ENCODE measurements around the gene MPHOSPH9.

The MPHOSPH9 gene

GRCh38 chr12:123127182-123127495 lies 105.8 kb downstream of the MPHOSPH9 start:
- DNase-seq (ENCODE audit: low spot score): no peak

DNA sequence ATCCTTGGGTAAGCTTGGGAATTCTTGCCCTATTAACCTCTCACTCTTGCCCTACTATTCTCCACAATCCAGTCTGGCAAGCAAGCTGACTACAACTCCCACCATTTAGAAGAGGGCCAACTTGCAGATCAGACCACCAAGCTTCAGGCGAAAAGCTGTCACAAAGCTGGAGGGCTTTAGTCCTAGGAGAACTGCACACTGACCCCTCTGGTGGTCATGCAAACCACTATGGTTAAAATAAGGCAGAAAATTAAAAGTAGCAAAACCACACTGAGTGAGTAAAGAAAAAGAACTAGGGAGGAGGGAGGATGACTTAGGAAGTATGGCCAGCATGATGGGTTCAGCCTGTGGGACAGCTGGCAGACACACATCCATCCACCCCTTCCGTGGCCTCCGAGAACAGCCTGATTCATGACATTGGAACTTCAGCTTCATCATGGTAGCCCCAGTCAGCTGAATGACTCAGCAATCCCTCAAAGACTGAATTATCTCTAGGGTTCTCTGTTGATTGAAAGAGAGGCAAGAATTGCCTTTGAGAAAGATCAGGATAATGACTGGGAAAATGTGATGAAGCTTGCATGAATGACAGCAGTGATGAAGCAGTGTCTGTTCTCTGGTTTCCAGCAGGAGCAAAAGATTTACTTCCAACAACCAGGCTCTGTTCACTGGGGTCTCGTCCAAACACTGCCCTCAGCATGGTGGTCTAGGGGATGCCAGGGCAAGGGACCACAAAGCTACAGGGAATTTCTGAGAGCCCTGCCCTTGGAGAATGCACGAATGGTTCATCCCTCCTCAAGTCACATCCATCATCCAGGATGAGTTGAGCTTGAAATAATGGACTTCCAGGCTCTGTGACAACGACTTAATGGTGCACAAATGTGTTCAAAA lies 106.4 kb downstream of the MPHOSPH9 start:
- no peak for DNase-seq (ENCODE audit: low spot score)

GRCh38 chr12:123122626-123123025 lies 110.3 kb downstream of the MPHOSPH9 start:
- no peak for DNase-seq (ENCODE audit: low spot score)

DNA sequence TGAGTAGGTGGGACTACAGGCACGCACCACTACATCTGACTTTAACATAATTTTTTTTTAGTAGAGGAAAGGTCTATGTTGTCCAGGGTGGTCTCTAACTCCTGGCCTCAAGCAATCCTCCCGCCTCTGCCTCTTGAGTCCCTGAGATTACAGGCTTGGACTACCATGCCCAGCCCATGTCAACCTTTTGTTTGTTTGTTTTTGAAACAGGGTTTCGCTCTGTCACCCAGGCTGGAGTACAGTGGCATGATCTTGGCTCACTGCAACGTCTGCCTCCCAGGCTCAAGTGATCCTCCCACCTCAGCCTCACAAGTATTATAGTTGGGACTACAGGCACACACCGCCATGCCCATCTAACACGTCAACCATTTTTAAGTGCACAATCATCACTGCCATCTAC lies 111.3 kb downstream of the MPHOSPH9 start:
- no peak for DNase-seq (ENCODE audit: low spot score)

GRCh38 chr12:123120452-123121166 lies 112.3 kb downstream of the MPHOSPH9 start:
- DNase-seq (ENCODE audit: low spot score): no peak

DNA sequence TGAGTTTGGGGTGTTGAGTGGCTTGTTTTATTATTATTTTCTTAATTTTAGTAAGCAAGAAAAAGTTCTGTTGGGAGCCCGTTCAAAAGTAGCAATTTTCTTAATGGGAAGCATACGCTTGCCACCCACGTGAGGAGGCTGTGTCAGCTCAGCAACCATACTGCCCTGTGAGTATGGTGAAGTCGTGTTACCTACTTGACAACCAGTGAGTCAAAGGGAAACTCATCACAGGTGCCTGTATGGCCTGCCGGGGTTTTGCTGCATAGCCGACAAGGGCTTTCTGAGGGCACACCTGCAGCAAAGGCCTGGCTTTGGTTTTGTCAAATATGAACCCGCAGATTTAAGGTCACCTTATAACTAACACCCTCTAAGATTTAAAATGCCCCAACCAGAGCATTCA lies 113.1 kb downstream of the MPHOSPH9 start:
- peak; percentile 69 for DNase-seq (ENCODE audit: low spot score)

DNA sequence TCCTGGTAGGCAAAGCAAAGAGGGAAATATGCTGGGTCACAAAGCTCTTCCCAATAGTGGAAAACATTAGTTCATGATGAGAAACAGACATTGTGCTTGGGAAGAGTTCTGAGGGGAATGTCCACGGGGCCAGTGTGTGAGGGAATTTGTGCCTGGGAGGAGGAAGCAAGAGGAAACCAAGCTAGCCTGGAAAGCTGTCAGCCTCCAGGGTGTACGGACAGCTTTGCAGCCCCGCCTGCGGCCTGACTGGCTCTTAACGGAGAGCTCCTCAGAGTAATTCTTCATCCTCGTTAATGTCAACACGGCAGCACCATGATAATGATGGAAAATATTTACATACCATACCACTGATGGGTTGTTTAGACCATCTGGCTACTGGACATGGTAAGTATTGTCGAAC lies 114.4 kb downstream of the MPHOSPH9 start:
- no peak for DNase-seq (ENCODE audit: low spot score)

DNA sequence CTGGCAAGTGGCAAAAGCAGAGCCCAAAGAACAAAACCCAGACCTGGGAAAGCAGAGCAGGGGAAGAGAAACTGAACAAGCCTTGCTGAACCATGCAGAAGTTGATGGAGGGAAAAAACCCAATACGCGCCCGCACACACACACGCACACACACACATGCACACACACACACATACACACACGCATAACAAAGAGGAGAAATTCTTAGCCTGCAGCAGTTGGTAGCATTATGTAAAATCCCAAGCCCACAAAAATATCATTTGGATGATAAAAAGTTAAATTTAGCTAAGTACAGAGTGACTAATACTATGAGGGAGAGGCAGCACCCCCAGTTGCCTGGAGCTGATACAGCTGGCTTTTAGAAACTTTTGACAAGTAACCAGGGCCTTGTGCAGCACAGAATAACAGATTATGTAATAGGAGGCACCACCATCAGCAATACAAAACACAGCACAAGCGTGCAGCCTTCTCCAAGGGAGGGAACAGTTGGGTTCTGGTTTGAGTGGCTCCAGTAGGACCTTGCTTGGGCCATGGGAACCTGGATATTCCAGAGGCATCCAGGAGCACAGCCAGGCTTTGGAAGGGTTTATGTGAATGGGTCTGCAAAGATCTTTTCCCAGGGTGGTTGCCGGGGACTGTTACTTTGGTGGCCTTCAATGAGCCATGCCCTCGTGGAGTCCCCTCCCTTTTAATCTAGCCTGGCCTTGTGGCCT lies 117.4 kb downstream of the MPHOSPH9 start:
- no peak for DNase-seq (ENCODE audit: low spot score)

- DNase-seq (ENCODE audit: low spot score): no peak
Observed at GRCh38 chr12:123114304-123115083, 118.4 kb downstream of the MPHOSPH9 start.

DNA sequence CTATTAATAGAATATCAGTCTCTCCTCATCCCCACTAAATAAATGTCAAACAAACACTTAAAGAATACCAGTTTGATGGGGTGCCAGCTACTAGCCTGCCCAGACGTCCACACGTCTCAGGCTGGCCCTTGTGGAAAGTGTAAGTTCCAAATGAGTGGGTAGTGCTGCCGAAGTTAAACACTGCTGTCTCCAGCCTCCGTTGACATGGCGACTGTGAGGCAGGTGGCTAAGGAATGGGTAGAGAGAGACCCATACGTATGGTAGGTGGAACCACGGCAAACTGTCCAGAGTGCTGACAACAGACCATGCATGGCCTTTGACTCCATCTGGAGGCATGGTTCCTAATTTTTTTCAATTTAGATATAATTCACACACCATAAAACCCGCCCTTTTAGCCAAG lies 119.9 kb downstream of the MPHOSPH9 start:
- no peak for DNase-seq (ENCODE audit: low spot score)

GRCh38 chr12:123111498-123112165 lies 121.3 kb downstream of the MPHOSPH9 start:
- no peak for DNase-seq (ENCODE audit: low spot score)

DNA sequence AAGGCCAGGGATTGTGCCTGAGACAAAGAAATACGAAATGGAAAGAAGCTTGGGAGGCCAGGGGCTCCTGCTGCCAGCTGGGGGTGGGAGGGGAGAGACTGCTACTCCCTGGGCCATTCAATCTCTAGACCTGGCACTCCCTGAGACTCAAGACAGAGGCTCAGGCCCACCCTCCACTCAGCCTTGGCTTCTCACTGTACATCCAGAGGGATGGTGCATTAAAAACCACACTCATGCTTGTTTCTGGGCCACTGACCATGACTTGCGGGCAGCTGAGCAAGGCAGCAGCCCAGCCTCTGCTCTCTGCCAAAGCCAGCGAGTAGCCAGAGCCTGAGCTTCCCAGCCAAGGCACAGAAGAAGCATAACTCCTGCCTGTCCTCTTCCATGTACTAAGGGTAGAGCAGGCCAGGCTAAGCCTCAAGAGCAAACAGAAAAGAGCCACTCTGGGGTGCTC lies 123.6 kb downstream of the MPHOSPH9 start:
- DNase-seq (ENCODE audit: low spot score): no peak

- DNase-seq (ENCODE audit: low spot score): no peak
Observed at GRCh38 chr12:123108682-123109066, 124.3 kb downstream of the MPHOSPH9 start.

DNA sequence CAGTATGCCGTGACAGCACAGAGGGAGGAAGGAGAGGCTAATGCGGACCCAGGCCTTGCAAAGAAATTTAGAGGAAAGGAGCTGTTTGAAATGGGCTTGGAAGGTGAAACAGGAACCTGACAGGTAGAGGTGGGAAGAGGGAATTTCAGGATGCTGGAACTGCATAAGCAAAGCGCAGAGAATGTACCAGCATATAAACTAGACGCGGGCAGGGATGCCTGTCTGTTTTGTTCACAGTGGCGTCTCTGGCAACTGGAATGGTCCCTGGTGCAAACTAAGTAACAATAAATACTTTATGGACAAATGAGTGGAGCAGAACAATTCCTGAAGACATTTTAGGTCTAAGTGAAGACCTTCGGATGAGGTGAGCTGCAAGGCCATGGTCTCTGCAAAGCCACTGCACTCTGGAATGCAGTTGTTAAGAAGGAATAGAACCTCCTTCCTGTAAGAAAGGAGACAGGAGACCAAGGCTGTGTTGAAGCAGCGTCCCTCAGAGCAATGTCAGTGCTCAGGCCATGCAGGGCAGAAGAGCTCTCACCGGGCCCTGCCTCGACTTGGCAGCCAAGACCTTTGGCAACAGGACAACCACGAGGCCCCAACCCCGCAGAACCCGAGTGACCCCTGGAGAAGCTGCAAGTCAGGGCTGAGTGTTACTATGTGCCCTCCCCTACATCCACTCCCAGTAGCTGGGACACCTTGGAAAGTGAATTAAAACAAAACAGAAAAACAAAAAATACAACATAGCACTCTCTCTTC lies 124.8 kb downstream of the MPHOSPH9 start:
- no peak for DNase-seq (ENCODE audit: low spot score)

- DNase-seq (ENCODE audit: low spot score): no peak
Observed at GRCh38 chr12:123106640-123107359, 126.1 kb downstream of the MPHOSPH9 start.

DNA sequence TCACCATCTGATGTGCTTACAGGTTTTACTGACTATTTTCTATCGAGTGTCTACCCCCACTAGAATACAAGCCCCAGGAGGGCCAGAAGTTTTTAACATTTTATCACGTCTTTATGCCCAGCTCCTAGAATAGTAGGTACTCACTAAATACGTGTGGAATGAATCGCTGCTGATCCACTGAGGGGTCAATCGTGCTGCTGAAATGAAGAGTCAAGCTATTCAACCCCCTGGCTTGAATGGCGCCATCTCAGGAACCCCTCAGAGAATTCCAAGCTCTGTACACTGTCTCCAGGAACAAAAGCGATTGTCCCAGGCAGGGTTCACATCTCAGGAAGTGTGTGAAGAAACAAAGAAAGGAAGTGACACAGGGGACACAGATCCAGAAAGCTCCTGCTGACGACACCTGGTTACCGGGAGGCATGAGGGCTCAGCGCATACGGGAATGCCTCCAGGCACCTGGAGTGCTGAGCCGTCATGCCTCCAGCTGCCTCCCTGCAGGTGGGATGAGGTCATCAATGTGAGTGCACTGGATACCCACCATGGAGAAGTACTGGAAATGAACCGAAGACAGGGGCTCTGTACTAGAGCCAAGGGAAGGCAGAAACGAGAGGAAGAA lies 127.6 kb downstream of the MPHOSPH9 start:
- DNase-seq (ENCODE audit: low spot score): no peak

- DNase-seq (ENCODE audit: low spot score): no peak
Observed at GRCh38 chr12:123104809-123105208, 128.1 kb downstream of the MPHOSPH9 start.

Measured in germinal center (tissue), 1 donor.